Natural killer cell (primary cell): ENCODE data around the gene SIAH1. TPM values are rescaled to one million over a fixed set of nuclear protein-coding genes. Genes with fewer than 3 reads are reported as not detected.

Experiments
- ATAC-seq, 3 donors: fragments of 150-1000 bp in 2 of 3; fragments of 200-7000 bp in 1 of 3; cut with Tn5 transposase; 1 replicate in 1 of 3; 2 replicates in 2 of 3; pipeline ENCODE4 v1.10.0; 2021; ENCODE audit warnings: mild to moderate bottlenecking in 2 of 3, moderate library complexity in 2 of 3
- DNase-seq, 2 donors: peaks; one replicate each; pipeline versions ENCODE4 v3.0.0 to v3.0.0-alpha.2; 2013 to 2021; ENCODE audit warnings: mixed read lengths in 1 of 2
- H3K27ac ChIP-seq: one replicate; pipeline ENCODE4 v1.5.1; 2013; ENCODE audit warnings: mild to moderate bottlenecking, low read length
- H3K27me3 ChIP-seq: one replicate; pipeline ENCODE4 v1.6.1; 2013; ENCODE audit warnings: low read length; ENCODE audit not compliant: control insufficient read depth, insufficient read depth
- H3K36me3 ChIP-seq: one replicate; pipeline ENCODE4 v1.6.1; 2013; ENCODE audit warnings: low read length; ENCODE audit not compliant: control insufficient read depth, insufficient read depth
- H3K4me1 ChIP-seq: one replicate; pipeline ENCODE4 v1.6.1; 2013; ENCODE audit warnings: low read length; ENCODE audit not compliant: control insufficient read depth, insufficient read depth
- H3K4me3 ChIP-seq: one replicate; pipeline ENCODE4 v1.5.1; 2013; ENCODE audit warnings: low read length
- H3K9me3 ChIP-seq: one replicate; pipeline ENCODE4 v1.6.1; 2013; ENCODE audit warnings: low read length; ENCODE audit not compliant: control insufficient read depth, insufficient read depth
- H3K27ac Mint-ChIP-seq, 2 donors: one replicate each; pipeline ENCODE4 v1.8.0; 2022; ENCODE audit warnings: mild to moderate bottlenecking in 2 of 2, mixed read lengths in 2 of 2, moderate library complexity in 1 of 2
- H3K27me3 Mint-ChIP-seq, 2 donors: one replicate each; pipeline ENCODE4 v1.8.0; 2022; ENCODE audit warnings: low read depth in 2 of 2, mixed read lengths in 2 of 2
- H3K36me3 Mint-ChIP-seq: one replicate; pipeline ENCODE4 v1.8.0; 2022; ENCODE audit warnings: mixed read lengths
- H3K4me1 Mint-ChIP-seq, 2 donors: one replicate each; pipeline ENCODE4 v1.8.0; 2022; ENCODE audit warnings: mixed read lengths in 2 of 2
- H3K4me3 Mint-ChIP-seq: one replicate; pipeline ENCODE4 v1.8.0; 2022; ENCODE audit warnings: mild to moderate bottlenecking, moderate library complexity, mixed read lengths
- H3K9me3 Mint-ChIP-seq, 2 donors: one replicate each; pipeline ENCODE4 v1.8.0; 2022; ENCODE audit warnings: mixed read lengths in 2 of 2
- WGBS: methylation state at CpG from one replicate; pipeline ENCODE4 v1.1.7; 2013; ENCODE audit warnings: missing lambda C conversion rate; ENCODE audit not compliant: insufficient coverage; 5-methylcytosine and 5-hydroxymethylcytosine counted together
- intact Hi-C: fragments of 100-400 bp; cut with micrococcal nuclease; formaldehyde crosslinking; loops from one replicate; pipeline ENCODE4 v1.14.2; 2022
- total RNA-seq, 4 donors: library from RNA; stranded (reverse); fragments of 120-200 nt in 1 of 4; gene quantifications; one replicate each; pipeline versions ENCODE4 v1.2.3 to v1.2.4, GENCODE V29; 2013 to 2022
- TF ChIP-seq, protein P1 (sequence below): fragments of 200-600 bp; IDR thresholded peaks from one replicate; pipeline ENCODE4 v1.8.0; 2022; ENCODE audit warnings: antibody characterized with exemption

SIAH1 gene
- total RNA-seq, 3 donors from 2014 or later (not counting 1 experiment from before 2014, with no cell fraction given) = 52.9 to 57.7 (median 55.5) TPM

DNA sequence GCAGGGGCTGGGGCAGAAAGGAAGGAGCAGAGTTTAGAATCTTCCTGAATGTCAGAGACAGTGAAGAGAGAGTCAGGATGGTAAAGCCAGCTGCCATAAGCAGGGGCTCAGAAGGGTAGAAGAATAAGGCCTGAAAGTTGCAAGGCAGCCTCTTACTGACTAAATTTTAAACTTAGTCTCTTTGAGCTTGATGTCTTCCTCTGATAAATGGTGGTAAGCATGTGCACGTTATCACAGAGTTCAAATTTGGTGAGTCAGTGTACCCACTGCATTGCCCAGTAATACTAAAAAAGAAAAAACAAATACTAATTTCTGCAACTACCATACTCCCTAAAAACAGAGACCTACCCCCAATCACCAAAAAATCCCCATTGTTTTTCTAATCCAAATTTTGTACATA, 45.2 kb downstream of the SIAH1 start:
- ATAC-seq (no peak), DNase-seq (no peak)
- 100% methylated on average over 1 of the region's 1 CpG for WGBS
- H3K4me1 ChIP-seq = no peaks in the 10 kb centered on the region
- no peak overlapping the region for H3K27ac ChIP-seq
- H3K4me3 ChIP-seq = no peak overlapping the region
- intact Hi-C loops = no loop called here
- TF ChIP-seq, protein P1, sequence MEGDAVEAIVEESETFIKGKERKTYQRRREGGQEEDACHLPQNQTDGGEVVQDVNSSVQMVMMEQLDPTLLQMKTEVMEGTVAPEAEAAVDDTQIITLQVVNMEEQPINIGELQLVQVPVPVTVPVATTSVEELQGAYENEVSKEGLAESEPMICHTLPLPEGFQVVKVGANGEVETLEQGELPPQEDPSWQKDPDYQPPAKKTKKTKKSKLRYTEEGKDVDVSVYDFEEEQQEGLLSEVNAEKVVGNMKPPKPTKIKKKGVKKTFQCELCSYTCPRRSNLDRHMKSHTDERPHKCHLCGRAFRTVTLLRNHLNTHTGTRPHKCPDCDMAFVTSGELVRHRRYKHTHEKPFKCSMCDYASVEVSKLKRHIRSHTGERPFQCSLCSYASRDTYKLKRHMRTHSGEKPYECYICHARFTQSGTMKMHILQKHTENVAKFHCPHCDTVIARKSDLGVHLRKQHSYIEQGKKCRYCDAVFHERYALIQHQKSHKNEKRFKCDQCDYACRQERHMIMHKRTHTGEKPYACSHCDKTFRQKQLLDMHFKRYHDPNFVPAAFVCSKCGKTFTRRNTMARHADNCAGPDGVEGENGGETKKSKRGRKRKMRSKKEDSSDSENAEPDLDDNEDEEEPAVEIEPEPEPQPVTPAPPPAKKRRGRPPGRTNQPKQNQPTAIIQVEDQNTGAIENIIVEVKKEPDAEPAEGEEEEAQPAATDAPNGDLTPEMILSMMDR = no peak
- no peaks in the 10 kb centered on the region for H3K9me3 ChIP-seq
- H3K36me3 ChIP-seq = peaks cover 45% of the 10 kb centered on the region
- Mint-ChIP-seq H3K4me3 (no peak overlapping the region), H3K36me3 (peaks cover 5% of the 10 kb centered on the region), H3K9me3 (no peaks in the 10 kb centered on the region), H3K27ac (no peak overlapping the region), H3K4me1 (peaks cover 0 to 5% of the 10 kb centered on the region in 2 donors), H3K27me3 (no peaks in the 10 kb centered on the region)
- no peaks in the 10 kb centered on the region for H3K27me3 ChIP-seq

- Histone ChIP-seq H3K4me1 (no peaks in the 10 kb centered on the region), H3K27me3 (no peaks in the 10 kb centered on the region), H3K9me3 (no peaks in the 10 kb centered on the region), H3K36me3 (peaks cover 36% of the 10 kb centered on the region), H3K4me3 (no peak overlapping the region), H3K27ac (no peak overlapping the region)
- no peak overlapping the region for H3K4me3 Mint-ChIP-seq
- DNase-seq = no peak
- H3K4me1 Mint-ChIP-seq = peaks cover 4 to 5% of the 10 kb centered on the region in 2 donors
- H3K27me3 Mint-ChIP-seq = no peaks in the 10 kb centered on the region
- intact Hi-C loops = no loop called here
- ATAC-seq = no peak
- H3K36me3 Mint-ChIP-seq = peaks cover 5% of the 10 kb centered on the region
- no peaks in the 10 kb centered on the region for H3K9me3 Mint-ChIP-seq
- TF ChIP-seq, protein P1 = no peak
- H3K27ac Mint-ChIP-seq = no peak overlapping the region
- WGBS = 100% methylated on average over 3 of the region's 3 CpGs
These were observed 49.3 kb downstream of the SIAH1 start for GRCh38 chr16:48335961-48336360.

GRCh38 chr16:48334325-48334724, 50.9 kb downstream of the SIAH1 start:
- H3K4me3 ChIP-seq = no peak overlapping the region
- no peak overlapping the region for H3K27ac Mint-ChIP-seq
- H3K4me1 ChIP-seq = no peaks in the 10 kb centered on the region
- H3K9me3 Mint-ChIP-seq = no peaks in the 10 kb centered on the region
- peaks cover 10 to 12% of the 10 kb centered on the region in 2 donors for H3K4me1 Mint-ChIP-seq
- H3K36me3 Mint-ChIP-seq = peaks cover 5% of the 10 kb centered on the region
- no peak for ATAC-seq
- H3K27me3 Mint-ChIP-seq = no peaks in the 10 kb centered on the region
- 95% methylated on average over 9 of the region's 9 CpGs for WGBS
- no peak overlapping the region for H3K4me3 Mint-ChIP-seq
- H3K27ac ChIP-seq = no peak overlapping the region
- H3K36me3 ChIP-seq = peaks cover 32% of the 10 kb centered on the region
- no peak for DNase-seq
- intact Hi-C loops = no loop called here
- H3K27me3 ChIP-seq = no peaks in the 10 kb centered on the region
- TF ChIP-seq, protein P1 = no peak
- H3K9me3 ChIP-seq = no peaks in the 10 kb centered on the region

- H3K4me3 ChIP-seq = no peak overlapping the region
- no peaks in the 10 kb centered on the region for H3K27me3 Mint-ChIP-seq
- TF ChIP-seq, protein P1 = no peak
These were observed 52.2 kb downstream of the SIAH1 start for GRCh38 chr16:48332978-48333377.

More at GRCh38 chr16:48332978-48333377, 52.2 kb downstream of the SIAH1 start:
- Histone ChIP-seq H3K36me3 (peaks cover 30% of the 10 kb centered on the region), H3K27ac (no peak overlapping the region), H3K27me3 (no peaks in the 10 kb centered on the region), H3K9me3 (no peaks in the 10 kb centered on the region), H3K4me1 (no peaks in the 10 kb centered on the region)
- peaks cover 5 to 12% of the 10 kb centered on the region in 2 donors for H3K4me1 Mint-ChIP-seq
- 98% methylated on average over 5 of the region's 5 CpGs for WGBS
- H3K27ac Mint-ChIP-seq = no peak overlapping the region
- H3K36me3 Mint-ChIP-seq = peaks cover 5% of the 10 kb centered on the region
- intact Hi-C loops = no loop called here
- ATAC-seq (no peak), DNase-seq (no peak)
- no peaks in the 10 kb centered on the region for H3K9me3 Mint-ChIP-seq
- H3K4me3 Mint-ChIP-seq = no peak overlapping the region
